H9 (cell line): ENCODE data around the gene CASP10. TPM values are rescaled to one million over a fixed set of nuclear protein-coding genes. Genes with fewer than 3 reads are reported as not detected.

Experiments used
- DNase-seq: peaks from one replicate; pipeline ENCODE4 v3.0.0-alpha.2; 2017
- H2AFZ ChIP-seq: one replicate; pipeline ENCODE4 v1.6.1; 2013; ENCODE audit warnings: mild to moderate bottlenecking, low read length, control low read depth, moderate library complexity
- H2AK5ac ChIP-seq: 2 replicates; pipeline ENCODE4 v1.6.1; 2013; ENCODE audit warnings: low read length, control low read depth, mixed read lengths; ENCODE audit not compliant: insufficient read length
- H2BK120ac ChIP-seq: one replicate; pipeline ENCODE4 v1.6.1; 2013; ENCODE audit warnings: low read depth, mild to moderate bottlenecking, low read length, control low read depth, inconsistent platforms; ENCODE audit not compliant: poor library complexity, severe bottlenecking
- H2BK12ac ChIP-seq: 2 replicates; pipeline ENCODE4 v1.6.1; 2013; ENCODE audit warnings: low read length, control low read depth, mixed read lengths, low read depth; ENCODE audit not compliant: insufficient read length
- H2BK15ac ChIP-seq: 2 replicates; pipeline ENCODE4 v1.6.1; 2013; ENCODE audit warnings: low read depth, low read length, control low read depth
- H2BK20ac ChIP-seq: one replicate; pipeline ENCODE4 v1.6.1; 2013; ENCODE audit warnings: low read depth, mild to moderate bottlenecking, low read length, control low read depth, inconsistent platforms; ENCODE audit not compliant: poor library complexity, severe bottlenecking
- H2BK5ac ChIP-seq: 2 replicates; pipeline ENCODE4 v1.6.1; 2013; ENCODE audit warnings: low read length, control low read depth, mixed read lengths; ENCODE audit not compliant: insufficient read length
- H3K14ac ChIP-seq: 2 replicates; pipeline ENCODE4 v1.6.1; 2013; ENCODE audit warnings: low read length, control low read depth; ENCODE audit not compliant: insufficient read depth
- H3K18ac ChIP-seq: 2 replicates; pipeline ENCODE4 v1.6.1; 2013; ENCODE audit warnings: low read depth, mild to moderate bottlenecking, mixed read lengths, low read length, control low read depth; ENCODE audit not compliant: insufficient read length
- H3K23ac ChIP-seq: 2 replicates; pipeline ENCODE4 v1.6.1; 2013; ENCODE audit warnings: low read length, control low read depth, mixed read lengths, low read depth; ENCODE audit not compliant: insufficient read length
- H3K23me2 ChIP-seq: 2 replicates; pipeline ENCODE4 v1.6.1; 2013; ENCODE audit warnings: low read depth, mild to moderate bottlenecking, mixed read lengths, low read length, control low read depth; ENCODE audit not compliant: insufficient read length, poor library complexity, severe bottlenecking
- H3K27ac ChIP-seq: 2 replicates; pipeline ENCODE4 v1.5.1; 2013; ENCODE audit warnings: low read length, control low read depth, mixed read lengths, low read depth; ENCODE audit not compliant: insufficient read length
- H3K27me3 ChIP-seq: 2 replicates; pipeline ENCODE4 v1.6.1; 2013; ENCODE audit warnings: low read length, control low read depth, inconsistent platforms; ENCODE audit not compliant: insufficient read depth
- H3K4ac ChIP-seq: 2 replicates; pipeline ENCODE4 v1.6.1; 2013; ENCODE audit warnings: low read depth, mild to moderate bottlenecking, control low read depth, inconsistent platforms, low read length, moderate library complexity
- H3K4me1 ChIP-seq: 2 replicates; pipeline ENCODE4 v1.6.1; 2013; ENCODE audit warnings: low read length, control low read depth, inconsistent platforms; ENCODE audit not compliant: insufficient read depth
- H3K4me2 ChIP-seq: 2 replicates; pipeline ENCODE4 v1.6.1; 2013; ENCODE audit warnings: low read length, control low read depth, mixed read lengths; ENCODE audit not compliant: insufficient read length, insufficient read depth
- H3K56ac ChIP-seq: 2 replicates; pipeline ENCODE4 v1.6.1; 2013; ENCODE audit warnings: low read depth, mild to moderate bottlenecking, mixed read lengths, low read length, control low read depth; ENCODE audit not compliant: insufficient read length
- H3K79me1 ChIP-seq: 2 replicates; pipeline ENCODE4 v1.6.1; 2013; ENCODE audit warnings: low read depth, mild to moderate bottlenecking, moderate library complexity, low read length, control low read depth, inconsistent platforms; ENCODE audit not compliant: insufficient read depth, poor library complexity, severe bottlenecking
- H3K79me2 ChIP-seq: 2 replicates; pipeline ENCODE4 v1.6.1; 2013; ENCODE audit warnings: low read length, control low read depth, inconsistent platforms; ENCODE audit not compliant: insufficient read depth
- H3K9ac ChIP-seq: 2 replicates; pipeline ENCODE4 v1.6.1; 2013; ENCODE audit warnings: low read length, control low read depth, mixed read lengths; ENCODE audit not compliant: insufficient read length; ENCODE audit errors: extremely low read depth
- H3K9me3 ChIP-seq: one replicate; pipeline ENCODE4 v1.6.1; 2013; ENCODE audit warnings: low read depth, low read length, inconsistent platforms; ENCODE audit not compliant: control insufficient read depth
- H3T11ph ChIP-seq: one replicate; pipeline ENCODE4 v1.6.1; 2013; ENCODE audit warnings: mild to moderate bottlenecking, low read length, control low read depth, inconsistent platforms
- H4K20me1 ChIP-seq: one replicate; pipeline ENCODE4 v1.6.1; 2013; ENCODE audit not compliant: control insufficient read depth, insufficient read length, insufficient read depth
- H4K5ac ChIP-seq: 2 replicates; pipeline ENCODE4 v1.6.1; 2013; ENCODE audit warnings: low read depth, mild to moderate bottlenecking, mixed read lengths, low read length, control low read depth; ENCODE audit not compliant: insufficient read length
- H4K8ac ChIP-seq: replicated peaks from 2 replicates; pipeline ENCODE4 v1.6.1; 2013; ENCODE audit warnings: low read length, control low read depth, mixed read lengths, low read depth; ENCODE audit not compliant: insufficient read length
- H4K91ac ChIP-seq: 2 replicates; pipeline ENCODE4 v1.6.1; 2013; ENCODE audit warnings: low read depth, mild to moderate bottlenecking, moderate library complexity, mixed read lengths, low read length, control low read depth; ENCODE audit not compliant: insufficient read length
- H3K27ac Mint-ChIP-seq, 3 experiments: 2 replicates in 2 of 3; 3 replicates in 1 of 3; pipeline ENCODE4 v1.8.0; 2020 to 2021; ENCODE audit warnings: mixed read lengths in 3 of 3, mild to moderate bottlenecking in 1 of 3, moderate library complexity in 1 of 3
- H3K27me3 Mint-ChIP-seq: 2 replicates; pipeline ENCODE4 v1.8.0; 2021; ENCODE audit warnings: low read depth, mild to moderate bottlenecking, moderate library complexity, mixed read lengths
- H3K36me3 Mint-ChIP-seq, 3 experiments: 2 replicates in 2 of 3; 3 replicates in 1 of 3; pipeline ENCODE4 v1.8.0; 2020 to 2021; ENCODE audit warnings: low read depth in 3 of 3, mixed read lengths in 3 of 3; ENCODE audit not compliant: insufficient read depth in 1 of 3
- H3K4me1 Mint-ChIP-seq, 2 experiments: 2 replicates each; pipeline ENCODE4 v1.8.0; 2020; ENCODE audit warnings: mixed read lengths in 2 of 2
- H3K4me3 Mint-ChIP-seq, 2 experiments: 2 replicates in 1 of 2; 3 replicates in 1 of 2; pipeline ENCODE4 v1.8.0; 2020 to 2021; ENCODE audit warnings: mild to moderate bottlenecking in 2 of 2, mixed read lengths in 2 of 2, moderate library complexity in 1 of 2
- H3K9me3 Mint-ChIP-seq, 2 experiments: 2 replicates in 1 of 2; 3 replicates in 1 of 2; pipeline ENCODE4 v1.8.0; 2020; ENCODE audit warnings: mild to moderate bottlenecking in 2 of 2, mixed read lengths in 2 of 2, moderate library complexity in 1 of 2
- WGBS: extraction: QIAGEN DNeasy Blood & Tissue Kit; methylation state at CpG from one replicate; pipeline ENCODE4 v1.1.7; 2013; ENCODE audit warnings: missing lambda C conversion rate, low lambda C conversion rate, mixed read lengths; ENCODE audit not compliant: insufficient read length; ENCODE audit errors: extremely low coverage; 5-methylcytosine and 5-hydroxymethylcytosine counted together
- total RNA-seq: library from RNA; stranded (reverse); gene quantifications from 2 replicates; pipeline ENCODE4 v1.2.1, GENCODE V29; 2021
- TF ChIP-seq, protein P1 (sequence below): fragments of 200-600 bp; sonication (generic); conservative IDR thresholded peaks from 3 replicates; pipeline ENCODE4 v1.8.0; 2021; ENCODE audit warnings: antibody characterized with exemption, mild to moderate bottlenecking

CASP10 gene
- total RNA-seq, 1 experiment from 2014 or later, result 2.7 TPM

DNA sequence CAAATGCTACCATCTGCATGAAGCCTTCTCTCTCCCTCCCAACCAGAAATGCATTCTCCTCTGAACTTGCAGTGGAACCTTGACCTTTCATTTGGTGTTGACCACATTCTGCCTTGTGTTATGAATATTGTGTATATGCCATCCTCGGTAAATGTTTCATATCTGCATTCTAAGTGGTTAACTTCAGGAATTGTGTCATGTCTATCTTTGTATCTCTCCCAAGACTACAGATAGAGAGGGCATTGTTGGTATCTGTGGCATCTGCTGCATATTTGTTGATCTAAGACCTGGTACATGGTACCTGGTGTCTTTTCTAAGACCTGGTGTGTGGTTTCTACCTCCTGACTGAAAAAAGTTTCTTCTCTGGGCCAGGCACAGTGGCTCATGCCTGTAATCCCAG, 34.0 kb downstream of the CASP10 start:
- TF ChIP-seq, protein P1, sequence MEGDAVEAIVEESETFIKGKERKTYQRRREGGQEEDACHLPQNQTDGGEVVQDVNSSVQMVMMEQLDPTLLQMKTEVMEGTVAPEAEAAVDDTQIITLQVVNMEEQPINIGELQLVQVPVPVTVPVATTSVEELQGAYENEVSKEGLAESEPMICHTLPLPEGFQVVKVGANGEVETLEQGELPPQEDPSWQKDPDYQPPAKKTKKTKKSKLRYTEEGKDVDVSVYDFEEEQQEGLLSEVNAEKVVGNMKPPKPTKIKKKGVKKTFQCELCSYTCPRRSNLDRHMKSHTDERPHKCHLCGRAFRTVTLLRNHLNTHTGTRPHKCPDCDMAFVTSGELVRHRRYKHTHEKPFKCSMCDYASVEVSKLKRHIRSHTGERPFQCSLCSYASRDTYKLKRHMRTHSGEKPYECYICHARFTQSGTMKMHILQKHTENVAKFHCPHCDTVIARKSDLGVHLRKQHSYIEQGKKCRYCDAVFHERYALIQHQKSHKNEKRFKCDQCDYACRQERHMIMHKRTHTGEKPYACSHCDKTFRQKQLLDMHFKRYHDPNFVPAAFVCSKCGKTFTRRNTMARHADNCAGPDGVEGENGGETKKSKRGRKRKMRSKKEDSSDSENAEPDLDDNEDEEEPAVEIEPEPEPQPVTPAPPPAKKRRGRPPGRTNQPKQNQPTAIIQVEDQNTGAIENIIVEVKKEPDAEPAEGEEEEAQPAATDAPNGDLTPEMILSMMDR, result no peak

More for the DNA sequence above, 34.0 kb downstream of the CASP10 start:
- H3K18ac ChIP-seq, result no peak overlapping the region
- H3K27ac ChIP-seq, result no peak overlapping the region
- H2BK12ac ChIP-seq, result no peak overlapping the region
- H3K4me1 ChIP-seq, result peaks cover 6% of the 10 kb centered on the region; the same call in 1 of the 2 replicates
- no peak for DNase-seq
- H3K9me3 Mint-ChIP-seq, result peaks cover 0 to 13% of the 10 kb centered on the region in 2 experiments; a peak in 2 of 5 replicates
- H2BK20ac ChIP-seq, result no peak overlapping the region
- peaks cover 27 to 29% of the 10 kb centered on the region in 2 experiments for H3K4me1 Mint-ChIP-seq
- H3K4me2 ChIP-seq, result no peak overlapping the region
- no peaks in the 10 kb centered on the region for H3K9me3 ChIP-seq
- H3K27me3 ChIP-seq, result no peaks in the 10 kb centered on the region
- no peak overlapping the region for H2BK5ac ChIP-seq
- no peak overlapping the region for H2AK5ac ChIP-seq
- peaks cover 0 to 15% (median 0%) of the 10 kb centered on the region in 3 experiments; a peak in 2 of 7 replicates for H3K36me3 Mint-ChIP-seq
- H2AFZ ChIP-seq, result no peak overlapping the region
- H3K23me2 ChIP-seq, result no peaks in the 10 kb centered on the region
- no peak overlapping the region for H4K5ac ChIP-seq
- no CpG with 5 or more reads among the region's 1 CpG for WGBS
- H2BK120ac ChIP-seq, result no peak overlapping the region
- no peak overlapping the region for H4K91ac ChIP-seq
- H3K27me3 Mint-ChIP-seq, result no peaks in the 10 kb centered on the region
- H3K14ac ChIP-seq, result no peak overlapping the region
- no peaks in the 10 kb centered on the region for H3K79me1 ChIP-seq
- H4K20me1 ChIP-seq, result no peaks in the 10 kb centered on the region
- no peak overlapping the region for H3K4ac ChIP-seq
- H3T11ph ChIP-seq, result no peak overlapping the region
- H3K56ac ChIP-seq, result no peak overlapping the region
- H3K27ac Mint-ChIP-seq, result no peak overlapping the region
- no peak overlapping the region for H3K23ac ChIP-seq
- no peak overlapping the region for H4K8ac ChIP-seq
- no peak overlapping the region for H3K4me3 Mint-ChIP-seq
- H3K79me2 ChIP-seq, result no peaks in the 10 kb centered on the region
- H3K9ac ChIP-seq, result no peak overlapping the region
- H2BK15ac ChIP-seq, result no peak overlapping the region
